A172 (cell line): ENCODE data around the gene TLX2. TPM values are rescaled to one million over a fixed set of nuclear protein-coding genes. Genes with fewer than 3 reads are reported as not detected.

Experiments used
- DNase-seq: peaks from one replicate; pipeline ENCODE4 v3.0.0-alpha.2; 2015; ENCODE audit warnings: low spot score
- total RNA-seq: library from RNA; depleted of rRNA; stranded (reverse); fragments of >200 nt; shearing (Covaris generic); gene quantifications from 2 replicates; pipeline ENCODE4 v1.2.3, GENCODE V29; 2014

TLX2 gene
- total RNA-seq, 1 experiment from 2014 or later = 0.90 TPM

DNA sequence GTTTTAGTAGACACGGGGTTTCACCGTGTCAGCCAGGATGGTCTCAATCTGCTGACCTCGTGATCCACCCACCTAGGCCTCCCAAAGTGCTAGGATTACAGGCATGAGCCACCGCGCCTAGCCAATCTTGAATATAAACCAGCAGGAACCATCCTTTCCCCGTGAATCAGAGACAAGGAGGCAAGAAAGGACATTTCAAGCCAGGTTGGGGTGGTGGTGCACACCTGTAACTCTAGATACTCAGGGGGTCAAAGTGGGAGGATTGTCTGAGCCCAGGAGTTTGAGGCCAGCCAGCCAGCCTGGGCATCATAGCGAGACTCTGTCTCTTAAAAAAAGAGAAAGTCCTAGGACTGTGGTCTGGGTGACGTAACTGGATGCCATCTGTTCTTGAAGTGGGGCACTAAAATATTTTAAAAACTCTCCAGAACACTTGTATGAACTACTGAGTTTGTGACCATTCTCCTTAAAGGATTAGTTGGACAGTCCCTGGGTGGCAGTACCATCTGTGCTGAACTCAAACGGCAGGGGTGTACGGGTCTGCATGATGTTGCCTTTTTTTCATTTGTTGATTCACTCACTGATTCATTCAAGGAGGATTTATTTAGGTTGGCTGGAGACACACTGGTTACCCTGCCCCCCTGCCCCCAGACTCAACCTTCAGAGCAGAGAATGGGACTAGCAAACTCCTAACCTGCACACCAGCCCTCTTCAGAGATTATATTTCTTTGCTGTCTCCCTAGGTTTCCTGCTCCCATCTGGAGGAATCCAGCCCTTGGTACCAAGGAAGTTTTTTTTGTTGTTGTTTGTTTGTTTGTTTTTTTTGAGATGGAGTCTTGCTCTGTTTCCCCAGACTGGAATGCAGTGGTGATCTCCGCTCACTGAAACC lies 2.9 kb upstream of the TLX2 start:
- DNase-seq = no peak

DNA sequence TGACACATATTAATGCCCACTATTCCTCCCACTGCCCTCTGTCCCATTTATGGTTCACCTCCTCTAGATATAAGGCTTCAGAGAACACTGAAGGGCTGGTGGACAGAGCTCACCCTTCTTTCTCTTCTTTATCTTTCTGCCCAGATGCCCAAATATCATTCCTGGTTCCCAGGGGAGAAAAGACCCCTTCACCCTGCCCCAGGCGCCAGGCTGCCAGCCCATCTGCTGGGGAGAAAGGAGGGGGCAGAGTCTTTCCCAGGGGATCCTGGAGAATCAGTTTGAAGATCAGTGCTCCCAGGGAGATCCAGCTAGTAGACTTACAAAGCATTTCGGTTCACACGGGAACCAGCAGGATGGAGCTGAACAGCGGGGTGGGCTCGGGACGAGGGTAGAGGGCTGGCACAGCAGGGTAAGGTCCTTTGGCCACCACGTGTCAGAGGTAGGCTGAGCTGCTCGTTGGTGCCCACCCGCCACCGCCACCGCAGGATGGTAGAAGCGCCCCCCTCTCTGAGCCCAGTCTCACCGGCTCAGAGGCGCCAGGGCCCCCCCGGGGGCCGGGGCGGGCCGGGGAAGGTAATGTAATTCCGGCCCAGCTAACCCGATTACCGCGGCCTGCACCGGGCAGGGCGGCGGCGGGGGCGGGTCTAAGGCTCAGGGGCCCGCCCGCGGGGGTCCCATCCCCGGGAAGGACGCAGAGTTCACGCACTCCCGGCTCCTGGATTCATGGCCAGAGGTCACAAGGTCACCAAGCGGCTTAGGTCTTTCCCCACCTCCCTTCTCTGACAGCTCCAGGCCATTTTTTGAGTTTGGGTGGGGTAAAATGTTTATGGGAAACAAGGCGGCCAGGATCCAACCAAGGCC lies 1.3 kb upstream of the TLX2 start:
- no peak for DNase-seq

DNA sequence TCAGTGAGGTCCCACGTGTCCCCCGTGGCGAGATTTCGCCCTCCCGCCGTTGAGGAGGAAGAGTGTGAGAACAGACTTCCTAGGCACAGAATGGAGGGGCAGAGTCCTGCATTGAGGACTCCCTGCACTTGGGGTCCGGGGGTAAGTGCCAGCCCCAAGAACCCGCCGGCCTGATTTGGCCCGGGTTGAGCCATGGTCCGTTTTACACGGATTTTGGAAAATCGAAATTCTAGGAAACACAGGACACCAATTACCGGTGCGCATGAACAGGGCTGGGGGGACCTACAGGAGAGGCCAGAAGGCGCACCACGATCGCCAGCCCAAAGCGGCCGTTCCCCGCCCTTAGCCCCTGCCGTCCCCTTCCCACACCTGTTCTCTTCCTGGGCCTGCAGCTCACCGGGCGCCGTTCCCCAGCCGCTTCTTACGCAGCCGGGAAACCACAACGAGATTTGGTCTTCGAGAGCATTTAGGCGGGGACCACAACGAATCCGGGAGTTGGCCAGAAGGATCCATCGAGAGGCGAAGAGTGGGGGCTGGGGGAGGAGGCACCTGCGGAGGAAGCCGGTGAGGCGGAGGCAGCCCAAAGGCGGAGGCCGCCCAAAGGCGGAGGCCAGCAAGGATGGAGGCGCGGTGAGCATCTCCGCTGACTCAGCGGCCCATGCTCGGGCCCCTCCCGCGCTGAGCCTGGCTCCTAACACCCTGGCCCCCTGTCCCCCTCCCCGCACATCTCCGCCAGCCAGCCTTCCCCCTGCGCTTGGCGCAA lies 464 bp upstream of the TLX2 start:
- DNase-seq = no peak

DNA sequence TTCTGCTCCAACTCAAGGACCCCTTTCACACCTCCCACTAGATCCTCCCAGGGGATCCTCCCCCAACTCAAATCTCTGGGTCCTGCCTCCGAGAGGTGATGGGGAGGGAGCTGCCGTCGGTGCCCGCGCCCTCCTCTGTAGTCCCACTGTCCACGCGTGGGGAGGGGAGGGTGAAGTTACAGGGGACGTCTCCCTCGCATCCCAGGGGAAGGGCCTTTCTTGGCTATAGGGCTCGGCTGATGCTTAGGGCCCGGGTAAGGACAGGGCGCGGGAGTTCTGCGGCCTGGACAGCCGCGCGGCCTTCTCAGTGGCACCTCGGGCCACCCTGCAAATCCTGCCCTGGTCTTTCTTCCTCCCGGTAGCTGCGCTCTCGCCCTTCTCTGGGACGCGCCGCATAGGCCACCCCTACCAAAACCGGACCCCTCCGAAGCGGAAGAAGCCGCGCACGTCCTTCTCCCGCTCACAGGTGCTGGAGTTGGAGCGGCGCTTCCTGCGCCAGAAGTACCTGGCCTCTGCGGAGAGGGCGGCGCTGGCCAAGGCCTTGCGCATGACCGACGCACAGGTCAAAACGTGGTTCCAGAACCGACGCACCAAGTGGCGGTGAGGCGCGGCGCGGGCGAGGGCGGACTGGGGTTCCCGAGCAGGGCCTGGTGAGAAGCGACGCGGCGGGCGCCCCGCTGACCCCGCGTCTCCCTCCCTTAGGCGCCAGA lies 1.2 kb downstream of the TLX2 start:
- DNase-seq = no peak

DNA sequence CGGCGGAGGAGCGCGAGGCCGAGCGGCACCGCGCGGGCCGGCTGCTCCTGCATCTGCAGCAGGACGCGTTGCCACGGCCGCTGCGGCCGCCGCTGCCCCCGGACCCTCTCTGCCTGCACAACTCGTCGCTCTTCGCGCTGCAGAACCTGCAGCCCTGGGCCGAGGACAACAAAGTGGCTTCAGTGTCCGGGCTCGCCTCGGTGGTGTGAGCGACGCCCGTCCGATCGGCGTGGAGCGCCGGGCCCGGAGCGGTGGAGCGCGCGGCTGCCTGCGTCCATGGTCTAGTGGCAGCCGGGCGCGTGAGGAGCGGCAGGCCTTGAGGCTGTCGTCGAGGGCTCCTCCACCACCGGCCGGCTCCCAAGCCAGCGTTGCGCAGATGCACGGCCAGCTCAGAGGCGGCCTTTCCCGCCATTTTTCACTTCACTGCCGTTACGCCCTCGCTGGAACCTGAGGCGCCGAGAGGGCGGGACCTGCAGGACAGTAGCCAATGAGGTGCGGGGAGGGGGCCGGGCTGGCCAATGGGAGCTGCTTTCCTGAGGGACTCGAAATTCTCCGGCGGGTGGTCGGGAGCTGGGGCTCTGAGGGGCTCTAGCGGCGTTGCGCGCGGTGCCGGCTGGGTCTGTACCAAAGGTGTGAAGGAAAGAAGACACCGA lies 1.9 kb downstream of the TLX2 start:
- DNase-seq = no peak

DNA sequence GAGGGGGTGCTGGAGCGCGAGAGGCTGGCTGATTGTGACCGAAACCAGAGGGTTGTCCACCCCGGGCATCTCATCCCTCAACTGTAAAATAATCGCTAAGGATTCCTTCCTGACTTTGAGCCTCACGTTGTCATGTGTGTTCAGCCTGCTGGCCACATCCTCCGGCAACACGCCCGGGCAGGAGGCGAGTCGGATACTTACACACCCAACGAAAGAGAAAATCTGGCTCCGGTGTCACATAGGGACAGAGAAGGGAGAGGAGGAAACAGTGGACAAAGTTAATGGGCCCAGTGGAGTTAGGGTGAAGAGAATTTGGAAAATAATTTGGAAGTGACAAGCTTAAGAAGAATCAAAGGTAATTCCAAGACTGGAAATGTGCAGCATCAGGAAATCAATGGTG lies 2.4 kb downstream of the TLX2 start:
- no peak for DNase-seq

DNA sequence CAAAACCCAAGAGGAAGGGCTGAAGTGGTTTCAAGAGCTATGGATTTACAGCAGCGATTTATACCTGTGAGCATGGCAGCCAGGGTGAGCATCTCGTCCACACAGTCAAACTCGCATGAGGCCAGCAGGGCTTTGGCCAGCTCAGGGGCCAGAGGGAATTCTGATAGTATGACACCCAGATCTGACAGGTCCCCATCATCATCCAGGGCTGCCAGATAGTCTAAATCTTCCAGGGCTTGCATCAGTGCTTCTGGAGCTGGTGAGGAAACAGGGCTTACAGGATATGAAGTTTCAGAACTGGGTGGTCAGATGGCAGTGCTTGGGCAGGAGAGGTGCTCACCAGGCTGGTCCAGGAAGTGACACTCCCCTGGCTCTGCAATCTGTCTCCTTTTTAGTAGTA lies 8.3 kb downstream of the TLX2 start:
- no peak for DNase-seq

DNA sequence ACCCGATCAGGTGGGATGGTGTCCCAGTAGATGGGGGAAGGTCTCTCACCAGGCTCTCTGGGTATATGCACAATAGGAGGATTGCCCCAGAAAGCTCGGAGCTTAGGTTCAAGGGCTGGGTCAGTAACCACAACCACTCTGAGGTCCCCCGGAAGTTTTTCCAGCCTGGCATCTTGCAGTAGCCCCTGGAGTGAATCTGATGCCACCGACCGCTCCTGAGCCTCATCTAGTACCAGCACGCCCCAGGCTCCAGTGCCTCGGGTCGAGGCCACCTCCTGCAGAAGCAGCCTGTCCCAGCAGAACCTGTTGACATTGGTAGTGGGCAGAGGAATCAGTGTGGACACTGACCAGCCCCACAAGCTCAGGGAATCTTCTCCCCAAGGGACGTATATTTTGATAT lies 9.8 kb downstream of the TLX2 start:
- no peak for DNase-seq

DNA sequence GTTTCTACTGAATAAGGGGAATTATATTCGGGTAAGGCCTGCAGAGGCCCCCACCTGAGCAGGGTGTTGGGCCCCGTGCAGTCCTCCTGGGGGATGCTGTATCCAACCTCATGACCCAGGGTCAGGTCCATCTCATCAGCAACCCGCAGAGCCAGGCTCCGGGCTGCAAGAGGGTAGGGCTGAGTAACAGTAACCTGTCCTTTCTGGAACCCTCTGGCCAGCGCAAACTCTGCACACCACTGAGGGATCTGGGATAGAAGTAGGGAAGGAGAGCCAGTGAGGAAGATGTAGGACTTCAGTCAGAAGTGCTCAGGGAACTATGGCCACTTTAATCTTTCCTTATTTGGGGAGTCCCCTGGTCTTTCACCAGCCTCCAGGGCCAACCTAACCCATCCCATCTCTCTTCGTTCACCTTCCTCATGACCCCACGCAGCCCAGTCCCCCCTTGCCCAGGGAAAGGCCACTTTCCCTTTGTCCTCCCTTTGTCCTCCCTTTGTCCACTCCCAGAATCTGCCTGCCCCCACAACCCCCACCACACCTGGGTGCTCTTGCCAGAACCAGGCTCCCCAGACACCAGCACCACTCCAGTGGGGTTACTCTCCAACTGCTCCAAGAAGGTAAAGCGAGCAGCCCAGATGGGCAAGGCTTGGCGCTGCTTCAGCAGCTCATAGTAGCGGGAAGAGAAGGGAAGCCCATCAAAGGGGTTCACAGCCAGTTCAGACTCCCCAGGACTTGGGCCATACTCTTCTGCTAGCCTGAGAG lies 10.9 kb downstream of the TLX2 start:
- DNase-seq = no peak

DNA sequence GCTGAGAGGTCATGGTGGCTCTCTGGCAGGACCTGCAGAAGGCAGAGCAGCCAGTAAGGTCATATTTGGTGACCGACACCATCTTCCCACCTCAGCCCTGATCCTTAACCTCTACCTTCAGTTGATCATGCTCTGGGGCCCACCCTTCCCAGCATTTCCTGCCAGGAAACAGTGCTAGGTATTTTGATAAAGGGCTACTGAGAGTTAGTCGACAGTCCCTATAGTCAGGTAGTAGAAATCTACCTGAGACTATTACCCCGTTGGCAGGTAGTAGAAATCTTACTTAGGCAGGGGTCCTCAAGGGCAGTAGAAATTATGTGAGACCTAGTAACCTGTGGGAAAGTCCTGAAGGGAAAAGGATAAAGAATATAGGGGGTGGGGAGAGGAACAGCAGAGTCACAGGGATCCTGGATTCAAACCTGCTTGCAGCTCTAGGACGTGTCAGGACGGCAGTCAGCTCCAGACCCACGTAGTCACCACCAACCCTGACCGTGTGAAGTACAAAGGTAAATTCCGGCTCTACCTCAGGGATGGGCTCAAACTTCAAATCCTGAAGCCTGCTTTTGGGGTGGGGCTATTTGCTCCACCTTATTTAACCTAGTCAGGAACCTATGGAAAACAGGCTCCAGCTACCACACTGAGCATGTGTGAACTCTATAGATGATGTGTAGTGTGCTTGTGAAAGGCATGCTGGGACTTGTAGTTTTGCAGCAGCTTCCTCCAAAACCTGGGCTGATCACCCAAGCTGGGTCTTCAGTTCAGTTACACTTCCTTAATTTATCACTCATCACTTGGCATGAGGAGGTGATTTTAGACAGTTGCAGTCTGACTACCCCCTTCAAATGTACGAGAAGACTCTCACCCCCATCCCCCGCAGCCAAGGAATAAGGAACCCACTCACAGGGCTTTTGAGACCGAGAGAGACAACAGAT lies 11.7 kb downstream of the TLX2 start, which contains the start of gene DQX1:
DQX1 (minus strand) TSS at position 515 of the 932 bp plus-strand sequence; CDS start at position 13, 502 bp downstream.
- peak; percentile 19 for DNase-seq

DNA sequence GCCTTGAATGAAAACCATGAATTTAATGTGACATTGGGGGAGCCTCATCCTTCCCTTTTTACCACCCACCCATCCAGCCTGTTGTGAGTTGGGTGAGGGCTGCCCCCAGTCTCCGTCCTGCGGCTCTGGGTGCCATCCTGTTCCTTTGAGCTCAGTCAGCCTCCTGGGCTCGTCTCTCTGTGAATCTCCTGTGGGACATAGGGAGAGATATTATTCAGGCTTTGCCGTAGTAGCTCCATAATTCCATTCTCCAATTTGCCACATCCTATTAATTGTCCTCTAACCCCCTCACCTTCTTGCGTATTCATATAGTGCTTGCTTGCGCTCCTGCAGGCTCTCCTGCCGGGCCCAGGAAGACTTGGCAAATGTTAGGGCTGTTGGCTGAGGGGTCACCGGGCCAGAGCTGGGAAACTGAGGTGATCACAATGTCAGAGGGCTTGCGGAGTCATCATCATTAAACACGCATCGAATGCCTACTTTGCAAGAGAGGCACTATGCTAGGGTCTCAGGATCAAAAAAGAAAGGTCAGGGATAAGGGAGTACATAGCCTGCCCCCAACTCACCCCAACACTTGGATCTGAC lies 12.5 kb downstream of the TLX2 start:
- no peak for DNase-seq

DNA sequence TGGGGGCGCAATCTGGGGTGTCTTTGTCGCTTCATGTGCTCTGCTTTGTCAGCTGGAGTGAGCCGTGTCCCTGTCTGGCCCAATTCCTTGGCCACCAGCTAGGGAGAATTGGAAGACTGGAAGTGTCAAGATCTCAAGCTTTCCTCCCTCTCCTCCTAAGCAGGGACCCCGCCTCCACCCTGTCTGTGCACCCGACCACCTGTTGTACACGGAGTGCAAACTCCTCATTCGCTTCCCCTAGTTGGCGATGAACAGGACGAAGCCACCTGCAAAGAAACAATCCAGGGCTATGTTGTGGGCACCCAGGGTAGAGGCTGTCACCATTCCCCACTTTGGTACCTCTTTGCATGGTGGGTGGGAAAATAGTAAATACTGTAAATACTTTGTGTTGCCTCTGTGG lies 13.5 kb downstream of the TLX2 start:
- no peak for DNase-seq

DNA sequence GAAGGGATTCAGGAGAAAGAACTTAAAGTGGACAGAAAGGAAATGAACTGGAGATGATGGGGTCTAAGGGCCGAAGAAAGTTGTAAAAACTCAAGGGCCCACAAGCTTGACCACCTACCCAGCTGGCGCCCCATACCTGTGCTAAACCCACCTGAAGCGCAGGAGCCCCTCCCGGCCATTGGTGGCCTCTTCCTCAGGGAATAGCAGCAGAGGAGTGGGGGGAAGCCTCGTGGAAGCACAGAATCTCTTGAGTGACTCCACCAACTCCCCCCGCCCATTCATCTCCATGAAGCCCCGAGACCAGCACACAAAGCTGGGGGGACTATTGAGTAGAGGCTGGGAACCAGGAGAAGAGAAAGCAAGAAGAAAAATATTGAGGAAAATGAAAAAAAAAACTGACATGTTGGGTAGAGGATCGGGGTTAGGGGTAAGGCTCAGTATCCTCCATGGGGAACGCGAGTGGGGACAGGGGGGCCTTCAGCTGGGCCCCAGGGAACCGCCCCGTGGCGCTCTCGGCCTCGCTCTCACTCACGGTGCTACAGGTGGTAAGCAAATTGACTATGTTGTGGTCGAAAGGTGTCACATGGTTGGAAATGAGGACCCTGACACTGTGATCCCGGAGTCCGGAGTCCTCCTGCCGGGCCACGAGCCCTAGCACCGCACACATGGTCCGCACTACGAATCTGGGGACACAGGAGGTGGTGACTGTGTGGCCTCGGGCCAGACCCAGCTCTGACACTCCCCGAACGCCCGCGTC lies 14.5 kb downstream of the TLX2 start:
- no peak for DNase-seq

DNA sequence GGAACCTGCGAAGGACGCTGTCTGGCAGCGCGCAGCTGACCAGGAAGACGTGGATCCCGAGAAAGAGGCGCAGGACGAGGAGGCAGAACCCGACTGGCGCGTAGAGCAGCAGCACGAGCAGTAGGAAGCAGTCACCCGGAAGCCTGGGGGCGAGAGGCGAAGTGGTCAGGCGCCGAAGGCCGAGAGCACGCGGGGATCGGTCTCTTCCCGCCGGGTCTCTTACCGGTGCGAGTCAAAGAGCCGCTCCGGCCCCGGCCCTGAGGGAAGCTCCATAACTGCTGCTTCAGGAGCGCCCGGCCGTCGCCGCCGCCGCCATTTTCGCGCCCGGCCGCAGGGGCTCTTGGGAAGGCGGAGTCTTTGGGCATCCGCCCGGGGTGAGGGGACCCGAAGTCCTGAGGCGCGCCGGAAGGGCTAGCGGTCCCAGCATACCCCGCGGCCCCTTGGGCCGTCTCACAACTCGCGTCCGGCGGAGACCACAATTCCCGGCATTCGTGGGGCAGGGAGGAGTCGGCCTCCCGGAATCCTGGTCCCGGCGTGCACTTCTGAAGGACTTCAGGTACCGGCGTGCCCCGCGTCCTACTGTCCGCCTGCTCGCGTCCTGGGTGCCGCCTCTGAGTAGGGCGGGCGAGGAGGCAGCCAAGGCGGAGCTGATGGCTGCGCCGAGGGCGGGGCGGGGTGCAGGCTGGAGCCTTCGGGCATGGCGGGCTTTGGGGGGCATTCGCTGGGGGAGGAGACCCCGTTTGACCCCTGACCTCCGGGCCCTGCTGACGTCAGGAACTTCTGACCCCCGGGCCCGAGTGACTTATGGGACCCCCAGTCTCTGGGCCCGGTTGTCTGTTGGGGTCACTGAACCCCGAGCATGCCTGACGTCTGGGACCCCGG lies 15.3 kb downstream of the TLX2 start, which contains the start of the genes AUP1 and HTRA2:
AUP1 (minus strand) TSS at position 350 of the 882 bp plus-strand sequence; CDS start at position 273, 77 bp downstream.
HTRA2 (plus strand) TSS at position 577 of the 882 bp plus-strand sequence; CDS start at position 651, 74 bp downstream.
- DNase-seq = peak; percentile 94

DNA sequence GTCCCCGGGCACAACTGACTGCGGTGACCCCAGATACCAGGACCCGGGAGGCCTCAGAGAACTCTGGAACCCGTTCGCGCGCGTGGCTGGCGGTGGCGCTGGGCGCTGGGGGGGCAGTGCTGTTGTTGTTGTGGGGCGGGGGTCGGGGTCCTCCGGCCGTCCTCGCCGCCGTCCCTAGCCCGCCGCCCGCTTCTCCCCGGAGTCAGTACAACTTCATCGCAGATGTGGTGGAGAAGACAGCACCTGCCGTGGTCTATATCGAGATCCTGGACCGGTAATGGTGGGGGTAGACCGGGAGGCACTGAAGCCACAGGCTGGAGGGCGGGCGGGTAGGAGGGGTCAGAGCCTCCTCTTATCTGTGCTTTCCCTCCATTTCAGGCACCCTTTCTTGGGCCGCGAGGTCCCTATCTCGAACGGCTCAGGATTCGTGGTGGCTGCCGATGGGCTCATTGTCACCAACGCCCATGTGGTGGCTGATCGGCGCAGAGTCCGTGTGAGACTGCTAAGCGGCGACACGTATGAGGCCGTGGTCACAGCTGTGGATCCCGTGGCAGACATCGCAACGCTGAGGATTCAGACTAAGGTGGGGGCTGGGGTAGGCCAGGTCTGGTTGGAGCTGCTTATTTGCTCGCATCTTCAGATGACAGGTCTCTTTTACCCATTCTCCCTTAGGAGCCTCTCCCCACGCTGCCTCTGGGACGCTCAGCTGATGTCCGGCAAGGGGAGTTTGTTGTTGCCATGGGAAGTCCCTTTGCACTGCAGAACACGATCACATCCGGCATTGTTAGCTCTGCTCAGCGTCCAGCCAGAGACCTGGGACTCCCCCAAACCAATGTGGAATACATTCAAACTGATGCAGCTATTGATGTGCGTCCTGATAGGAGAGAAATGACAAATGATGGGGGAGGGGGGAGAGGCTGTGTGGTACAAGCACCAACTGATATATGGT lies 16.3 kb downstream of the TLX2 start:
- DNase-seq = peak; percentile 41
